OCI-LY1 (cell line): Measurements from ENCODE around the gene CGAS.

ENCODE experiments used
- H2AFZ ChIP-seq: fragments of 200-600 bp; sonication (generic), shearing (Covaris generic); 2 replicates; pipeline ENCODE4 v1.6.0; 2014; ENCODE audit warnings: antibody characterized with exemption, mild to moderate bottlenecking, low read length
- H3F3A ChIP-seq: fragments of 200-600 bp; sonication (generic), shearing (Covaris generic); 2 replicates; pipeline ENCODE4 v1.6.0; 2014; ENCODE audit warnings: mild to moderate bottlenecking, antibody characterized with exemption, low read length, moderate library complexity; ENCODE audit not compliant: insufficient read depth
- H3K27ac ChIP-seq: fragments of 200-600 bp; sonication (generic); 2 replicates; pipeline ENCODE4 v1.5.1; 2014; ENCODE audit warnings: low read length, mixed run types, mild to moderate bottlenecking, low read depth; ENCODE audit not compliant: poor library complexity, severe bottlenecking
- H3K27me3 ChIP-seq: fragments of 200-600 bp; sonication (generic); 2 replicates; pipeline ENCODE4 v1.6.0; 2014; ENCODE audit warnings: antibody characterized with exemption, mild to moderate bottlenecking, low read length, moderate library complexity; ENCODE audit not compliant: insufficient read depth
- H3K36me3 ChIP-seq: fragments of 200-600 bp; sonication (generic); 2 replicates; pipeline ENCODE4 v1.6.1; 2014; ENCODE audit warnings: mild to moderate bottlenecking, antibody characterized with exemption, low read length, moderate library complexity, mixed read lengths; ENCODE audit not compliant: insufficient read depth
- H3K4me1 ChIP-seq: fragments of 200-600 bp; sonication (generic); 2 replicates; pipeline ENCODE4 v1.5.1; 2014; ENCODE audit warnings: mild to moderate bottlenecking, low read length, moderate library complexity; ENCODE audit not compliant: insufficient read depth, severe bottlenecking
- H3K4me2 ChIP-seq: fragments of 200-600 bp; sonication (generic), shearing (Covaris generic); 2 replicates; pipeline ENCODE4 v1.6.1; 2014; ENCODE audit warnings: low read length
- H3K4me3 ChIP-seq: fragments of 200-600 bp; sonication (generic); 2 replicates; pipeline ENCODE4 v1.5.1; 2014; ENCODE audit warnings: low read length, low read depth, mild to moderate bottlenecking, mixed read lengths; ENCODE audit not compliant: poor library complexity, severe bottlenecking
- H3K79me2 ChIP-seq: fragments of 200-600 bp; shearing (Covaris generic); 2 replicates; pipeline ENCODE4 v1.6.1; 2016; ENCODE audit warnings: mixed run types, low read length, mixed read lengths; ENCODE audit not compliant: insufficient read depth
- H3K9ac ChIP-seq: fragments of 200-600 bp; sonication (generic), shearing (Covaris generic); 2 replicates; pipeline ENCODE4 v1.6.1; 2014; ENCODE audit warnings: mild to moderate bottlenecking, low read length, mixed read lengths
- H3K9me2 ChIP-seq: fragments of 200-600 bp; sonication (generic), shearing (Covaris generic); 2 replicates; pipeline ENCODE4 v1.6.1; 2014; ENCODE audit warnings: low read depth, mild to moderate bottlenecking, low read length, mixed read lengths
- H3K9me3 ChIP-seq: fragments of 200-600 bp; shearing (Covaris generic); 2 replicates; pipeline ENCODE4 v1.6.1; 2014; ENCODE audit warnings: low read length, mixed read lengths
- H4K20me1 ChIP-seq: fragments of 200-600 bp; sonication (generic), shearing (Covaris generic); 2 replicates; pipeline ENCODE4 v1.6.0; 2016; ENCODE audit warnings: mild to moderate bottlenecking, low read length; ENCODE audit not compliant: insufficient read depth
- EZH2 ChIP-seq: fragments of 200-600 bp; sonication (generic), shearing (Covaris generic); IDR thresholded peaks from 2 replicates; pipeline ENCODE4 v1.8.0; 2017; ENCODE audit warnings: borderline replicate concordance, mixed run types, mild to moderate bottlenecking, antibody characterized with exemption, low read length, moderate library complexity, mixed read lengths
- TF ChIP-seq, protein P1 (sequence below): fragments of 200-600 bp; sonication (generic), shearing (Covaris generic); IDR thresholded peaks from 2 replicates; pipeline ENCODE4 v1.5.1; 2017; ENCODE audit warnings: mild to moderate bottlenecking, antibody characterized with exemption, low read length, moderate library complexity, mixed read lengths

Gene CGAS

DNA sequence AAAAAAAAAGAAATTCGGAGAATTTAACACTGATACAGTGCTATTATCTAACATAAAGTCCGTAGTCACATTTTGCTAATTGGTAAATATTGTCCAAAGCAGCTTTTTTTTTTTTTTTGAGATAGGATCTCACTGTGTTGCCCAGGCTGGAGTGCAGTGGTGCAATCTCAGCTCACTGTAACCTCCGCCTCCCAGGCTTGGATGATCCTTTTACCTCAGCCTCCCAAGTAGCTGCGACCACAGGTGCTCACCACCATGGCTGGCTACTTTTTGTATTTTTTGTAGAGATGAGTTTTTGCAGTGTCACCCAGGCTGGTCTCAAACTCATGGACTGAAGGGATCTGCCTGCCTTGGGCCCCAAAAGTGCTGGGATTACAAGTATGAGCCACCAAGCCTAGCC, 25.3 kb upstream of the CGAS start:
- Histone ChIP-seq H3K27ac (no peak overlapping the region), H2AFZ (no peak overlapping the region), H3K4me3 (no peak overlapping the region), H3K4me1 (no peaks in the 10 kb centered on the region), H3K36me3 (peaks cover 89% of the 10 kb centered on the region), H3K9ac (no peak overlapping the region), H3K9me2 (no peaks in the 10 kb centered on the region), H3K9me3 (no peaks in the 10 kb centered on the region), H3F3A (no peaks in the 10 kb centered on the region), H4K20me1 (no peaks in the 10 kb centered on the region), H3K4me2 (no peak overlapping the region), H3K27me3 (no peaks in the 10 kb centered on the region), H3K79me2 (no peaks in the 10 kb centered on the region)
- TF ChIP-seq, protein P1, sequence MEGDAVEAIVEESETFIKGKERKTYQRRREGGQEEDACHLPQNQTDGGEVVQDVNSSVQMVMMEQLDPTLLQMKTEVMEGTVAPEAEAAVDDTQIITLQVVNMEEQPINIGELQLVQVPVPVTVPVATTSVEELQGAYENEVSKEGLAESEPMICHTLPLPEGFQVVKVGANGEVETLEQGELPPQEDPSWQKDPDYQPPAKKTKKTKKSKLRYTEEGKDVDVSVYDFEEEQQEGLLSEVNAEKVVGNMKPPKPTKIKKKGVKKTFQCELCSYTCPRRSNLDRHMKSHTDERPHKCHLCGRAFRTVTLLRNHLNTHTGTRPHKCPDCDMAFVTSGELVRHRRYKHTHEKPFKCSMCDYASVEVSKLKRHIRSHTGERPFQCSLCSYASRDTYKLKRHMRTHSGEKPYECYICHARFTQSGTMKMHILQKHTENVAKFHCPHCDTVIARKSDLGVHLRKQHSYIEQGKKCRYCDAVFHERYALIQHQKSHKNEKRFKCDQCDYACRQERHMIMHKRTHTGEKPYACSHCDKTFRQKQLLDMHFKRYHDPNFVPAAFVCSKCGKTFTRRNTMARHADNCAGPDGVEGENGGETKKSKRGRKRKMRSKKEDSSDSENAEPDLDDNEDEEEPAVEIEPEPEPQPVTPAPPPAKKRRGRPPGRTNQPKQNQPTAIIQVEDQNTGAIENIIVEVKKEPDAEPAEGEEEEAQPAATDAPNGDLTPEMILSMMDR: no peak
- TF ChIP-seq EZH2: no peak

DNA sequence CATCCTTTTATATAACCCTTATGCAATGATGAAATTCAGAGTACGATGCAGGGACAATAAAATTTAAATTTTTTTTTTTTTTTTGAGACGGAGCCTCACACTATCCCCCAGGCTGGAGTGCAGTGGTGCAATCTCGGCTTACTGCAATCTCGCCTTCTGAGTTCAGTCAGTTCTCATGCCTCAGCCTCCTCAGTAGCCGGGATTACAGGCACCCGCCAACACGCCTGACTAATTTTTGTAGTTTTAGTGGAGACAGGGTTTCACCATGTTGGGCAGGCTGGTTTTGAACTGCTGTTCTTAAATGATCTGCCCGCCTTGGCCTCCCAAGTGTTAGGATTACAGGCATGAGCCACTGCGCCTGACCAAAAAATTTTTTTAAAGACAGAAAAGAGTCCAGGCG, 24.6 kb upstream of the CGAS start:
- Histone ChIP-seq H3K9ac (no peak overlapping the region), H3K4me2 (no peak overlapping the region), H3K27ac (no peak overlapping the region), H3K79me2 (no peaks in the 10 kb centered on the region), H3K4me1 (peaks cover 5% of the 10 kb centered on the region), H3K4me3 (no peak overlapping the region), H3F3A (no peaks in the 10 kb centered on the region), H4K20me1 (no peaks in the 10 kb centered on the region), H3K9me3 (no peaks in the 10 kb centered on the region), H3K27me3 (no peaks in the 10 kb centered on the region), H3K36me3 (peaks cover 88% of the 10 kb centered on the region), H3K9me2 (no peaks in the 10 kb centered on the region), H2AFZ (no peak overlapping the region)
- TF ChIP-seq, protein P1: no peak
- TF ChIP-seq EZH2: no peak

DNA sequence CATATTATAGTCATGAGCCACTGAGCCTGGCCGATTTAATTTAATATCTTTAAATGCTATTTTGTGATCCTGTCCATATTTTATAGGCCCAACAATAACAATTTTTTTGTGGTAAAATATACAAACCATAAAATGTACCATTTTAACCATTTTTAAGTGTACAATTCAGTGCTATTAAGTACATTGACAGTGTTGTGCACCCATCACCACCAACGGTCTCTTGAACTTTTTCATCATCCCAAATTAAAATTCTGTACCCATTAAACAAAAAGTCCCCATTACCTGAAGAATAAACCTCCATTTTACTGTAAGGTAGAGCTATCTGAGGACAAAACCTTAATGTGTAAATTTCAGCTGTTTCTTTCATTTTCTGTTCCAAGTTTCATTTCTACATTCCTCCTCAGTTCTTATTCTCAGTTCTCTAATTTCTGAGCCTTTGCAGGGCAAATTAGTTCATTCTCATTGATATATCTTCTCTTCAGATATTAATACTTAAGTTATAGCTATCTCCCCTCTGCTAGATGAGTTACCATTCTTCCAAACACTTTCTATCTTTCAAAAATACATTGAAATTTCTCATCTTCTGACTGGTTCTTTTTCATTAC, 19.7 kb upstream of the CGAS start:
- Histone ChIP-seq H3K36me3 (peaks cover 85% of the 10 kb centered on the region), H3K9me3 (no peaks in the 10 kb centered on the region), H3K9ac (no peak overlapping the region), H3F3A (no peaks in the 10 kb centered on the region), H3K27ac (peak overlapping the region; percentile 78), H3K4me1 (peaks cover 21% of the 10 kb centered on the region), H3K4me3 (no peak overlapping the region), H3K4me2 (peak overlapping the region; percentile 5; the same call in 1 of the 2 replicates), H2AFZ (no peak overlapping the region), H3K27me3 (no peaks in the 10 kb centered on the region), H3K9me2 (no peaks in the 10 kb centered on the region), H4K20me1 (no peaks in the 10 kb centered on the region), H3K79me2 (no peaks in the 10 kb centered on the region)
- no peak for TF ChIP-seq EZH2
- TF ChIP-seq, protein P1: no peak
